Fibroblast of lung (primary cell): ENCODE data around the gene LPA.

Source experiments
- CTCF ChIP-seq, 2 donors: IDR thresholded peaks in 1 of 2; conservative IDR thresholded peaks in 1 of 2; 1 replicate in 1 of 2; 2 replicates in 1 of 2; pipeline ENCODE4 v1.5.1; 2011 to 2012; ENCODE audit warnings: low read length in 2 of 2, control low read depth in 1 of 2, inconsistent platforms in 1 of 2, low read depth in 1 of 2, mild to moderate bottlenecking in 1 of 2
- EZH2 ChIP-seq: IDR thresholded peaks from 2 replicates; pipeline ENCODE4 v1.5.1; 2012; ENCODE audit warnings: low read length, control low read depth, mild to moderate bottlenecking; ENCODE audit errors: missing control alignments

- no peak for TF ChIP-seq CTCF (conservative IDR thresholded peaks at IDR 0.05 in 1 of 2, IDR thresholded peaks at IDR 0.05 in 1 of 2; ENCODE audit: low read depth in 1 of 2, low read length in 2 of 2)
- TF ChIP-seq EZH2: no peak
Observed at GRCh38 chr6:160586374-160586773, 77.7 kb downstream of the LPA start.
